ENCODE results near the gene MRPL20. TPM values are rescaled to one million over a fixed set of nuclear protein-coding genes. Genes with fewer than 3 reads are reported as not detected.
A peak's percentile ranks its signal among the peaks of the same experiment; 100 is the strongest.

MRPL20 gene
- total RNA-seq, 1 donor from 2014 or later = 102 TPM

GRCh38 chr1:1360506-1361169 is 46.5 kb downstream of the MRPL20 start:
- DNase-seq = no peak

- no peak for DNase-seq
These were observed 47.2 kb downstream of the MRPL20 start for GRCh38 chr1:1359664-1360468.

GRCh38 chr1:1359308-1359663 is 47.8 kb downstream of the MRPL20 start:
- no peak for DNase-seq

- no peak for DNase-seq
These were observed 48.4 kb downstream of the MRPL20 start, which contains the start of gene MXRA8 for GRCh38 chr1:1358433-1359271. Gene MXRA8, minus strand, starts transcription at chr1:1358555. Its CDS starts 51 bp downstream, at chr1:1358504.

- no peak for DNase-seq
These were observed 49.1 kb downstream of the MRPL20 start for GRCh38 chr1:1357871-1358432.

DNA sequence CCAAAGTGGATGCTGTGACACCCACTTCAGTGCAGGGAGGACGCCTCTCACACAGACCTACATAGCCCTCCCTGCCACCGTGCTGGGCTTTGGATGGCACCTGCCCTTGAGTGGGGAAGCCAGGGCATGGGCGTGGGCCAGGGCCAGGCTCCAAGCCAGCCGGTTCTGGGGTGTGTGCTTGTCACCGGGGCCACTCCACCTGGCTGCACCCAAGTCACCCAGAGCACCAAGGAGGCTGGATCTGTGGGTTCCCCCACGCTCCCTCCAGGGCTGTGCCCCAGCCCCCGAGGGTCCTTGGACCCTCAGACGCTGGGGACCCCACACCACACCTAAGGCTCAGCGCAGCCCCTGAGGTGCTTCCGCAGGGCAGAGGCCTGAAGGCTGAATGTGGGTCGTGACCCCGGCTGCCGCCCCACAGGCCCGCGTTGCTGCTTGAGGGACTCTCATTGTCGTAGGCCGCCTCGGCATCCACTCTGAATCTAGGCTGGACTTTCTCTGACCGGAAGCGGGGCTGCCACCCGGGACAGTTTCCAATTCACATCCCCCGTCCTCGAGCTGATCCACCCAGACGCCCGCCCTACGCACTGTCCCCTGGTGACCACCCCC is 50.2 kb downstream of the MRPL20 start:
- DNase-seq = no peak

DNA sequence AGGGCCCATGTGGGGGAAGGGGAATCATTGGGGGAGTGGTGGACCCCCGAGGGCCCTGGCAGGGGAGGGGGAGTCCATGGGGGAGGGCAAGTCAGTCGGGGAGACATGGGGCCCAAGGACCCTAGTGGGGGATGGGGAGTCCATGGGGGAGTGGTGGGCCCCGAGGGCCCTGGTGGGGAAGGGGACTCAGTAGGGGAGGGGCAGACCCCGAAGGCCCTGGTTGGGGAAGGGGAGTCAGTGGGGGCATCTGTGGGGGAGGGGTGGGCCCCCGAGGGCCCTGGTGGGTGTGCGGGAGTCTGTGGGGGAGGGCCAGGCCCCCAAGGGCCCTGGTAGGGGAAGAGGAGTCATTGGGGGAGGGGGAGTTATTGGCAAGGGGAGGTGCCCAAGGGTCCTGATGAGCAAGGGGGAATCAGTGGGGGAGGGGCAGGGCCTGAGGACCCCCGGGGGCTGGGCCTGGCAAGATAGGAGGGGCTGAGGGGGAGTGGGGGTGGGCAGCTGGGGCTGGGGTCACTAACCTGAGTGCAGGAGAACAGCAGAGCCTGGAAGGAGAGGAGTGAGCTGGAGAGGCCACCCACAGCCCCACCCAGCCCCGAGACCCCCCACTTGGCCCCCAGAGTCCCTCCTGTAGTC is 50.8 kb downstream of the MRPL20 start:
- no peak for DNase-seq

GRCh38 chr1:1355416-1355815 is 51.7 kb downstream of the MRPL20 start:
- peak; percentile 32 for DNase-seq

GRCh38 chr1:1354271-1355247 is 52.5 kb downstream of the MRPL20 start:
- DNase-seq = no peak

GRCh38 chr1:1353389-1354151 is 53.5 kb downstream of the MRPL20 start:
- DNase-seq = no peak

DNA sequence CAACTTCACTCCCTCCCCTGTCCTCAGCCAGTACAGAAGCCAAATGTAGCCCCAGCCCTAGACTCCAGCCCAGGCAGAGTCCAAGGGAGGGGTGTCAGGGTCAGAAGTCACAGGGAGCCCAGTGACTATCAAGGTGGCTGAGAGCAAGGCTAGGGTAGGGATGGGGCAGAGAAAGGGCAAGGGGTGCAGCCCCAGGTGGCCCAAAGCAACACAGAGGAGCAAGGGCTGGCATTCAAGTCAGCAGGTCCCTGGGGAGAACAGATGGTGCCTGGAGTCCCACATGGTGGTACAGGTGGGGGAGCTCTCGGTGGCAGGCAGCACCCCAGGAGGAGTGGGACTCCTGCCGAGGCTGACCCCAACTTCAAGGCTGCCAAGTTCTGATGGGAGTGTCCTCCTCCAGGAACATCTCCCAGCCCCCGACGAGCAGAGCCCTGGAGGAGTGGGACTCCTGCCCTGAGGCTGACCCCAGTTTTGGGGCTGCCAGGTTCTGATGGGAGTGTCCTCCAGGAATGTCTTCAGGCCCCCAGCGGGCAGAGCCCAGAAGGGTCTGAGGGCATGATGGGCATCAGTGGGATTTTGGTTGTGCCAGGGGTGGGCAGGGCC is 54.2 kb downstream of the MRPL20 start:
- no peak for DNase-seq

Other genes with a start within 250 kb of the MRPL20 start
- not detected in 2 replicates for gene TTLL10, start 233.4 kb downstream of the MRPL20 start, total RNA-seq
- 1.0 TPM in 1 of 2 replicates, not detected in the other for gene TNFRSF18, start 200.7 kb downstream of the MRPL20 start, total RNA-seq
- gene TNFRSF4, start 193.1 kb downstream of the MRPL20 start, total RNA-seq = 1.8 and 4.8 TPM in 2 replicates
- gene SDF4, start 175.3 kb downstream of the MRPL20 start, total RNA-seq = 122 and 160 TPM in 2 replicates
- 36.1 and 46.6 TPM in 2 replicates for gene B3GALT6, start 175.1 kb downstream of the MRPL20 start, total RNA-seq
- gene C1QTNF12, start 160.6 kb downstream of the MRPL20 start, total RNA-seq = 0.17 and 0.56 TPM in 2 replicates
- 57.3 and 62.1 TPM in 2 replicates for gene UBE2J2, start 133.4 kb downstream of the MRPL20 start, total RNA-seq
- gene SCNN1D, start 126.9 kb downstream of the MRPL20 start, total RNA-seq = 0.14 and 1.0 TPM in 2 replicates
- 16.8 and 30.6 TPM in 2 replicates for gene ACAP3, start 99.4 kb downstream of the MRPL20 start, total RNA-seq
- 11.1 and 13.7 TPM in 2 replicates for gene PUSL1, start 98.7 kb downstream of the MRPL20 start, total RNA-seq
- 52.8 and 77.5 TPM in 2 replicates for gene INTS11, start 82.6 kb downstream of the MRPL20 start, total RNA-seq
- gene CPTP, start 82.5 kb downstream of the MRPL20 start, total RNA-seq = 21.6 and 33.3 TPM in 2 replicates
- 0.28 and 0.85 TPM in 2 replicates for gene TAS1R3, start 76.0 kb downstream of the MRPL20 start, total RNA-seq
- gene DVL1, start 57.9 kb downstream of the MRPL20 start, total RNA-seq = 43.5 and 54.6 TPM in 2 replicates
- 0.56 and 1.7 TPM in 2 replicates for gene MXRA8, start 48.7 kb downstream of the MRPL20 start, total RNA-seq
- 80.2 and 106 TPM in 2 replicates for gene AURKAIP1, start 32.1 kb downstream of the MRPL20 start, total RNA-seq
- gene CCNL2, start 8.0 kb downstream of the MRPL20 start, total RNA-seq = 71.1 and 183 TPM in 2 replicates
- gene ANKRD65, start 14.0 kb upstream of the MRPL20 start, total RNA-seq = 0.28 and 0.51 TPM in 2 replicates
- 12.7 and 45.3 TPM in 2 replicates for gene VWA1, start 28.4 kb upstream of the MRPL20 start, total RNA-seq
- gene ATAD3C, start 42.4 kb upstream of the MRPL20 start, total RNA-seq = 0.17 and 1.5 TPM in 2 replicates
- gene ATAD3B, start 64.5 kb upstream of the MRPL20 start, total RNA-seq = 15.0 and 21.7 TPM in 2 replicates
- gene ATAD3A, start 104.9 kb upstream of the MRPL20 start, total RNA-seq = 29.3 and 59.4 TPM in 2 replicates
- 1.7 and 2.6 TPM in 2 replicates for gene TMEM240, start 133.3 kb upstream of the MRPL20 start, total RNA-seq
- gene SSU72, start 167.6 kb upstream of the MRPL20 start, total RNA-seq = 87.1 and 128 TPM in 2 replicates
- gene FNDC10, start 192.8 kb upstream of the MRPL20 start, total RNA-seq = 0.68 and 1.4 TPM in 2 replicates
- gene MIB2, start 208.2 kb upstream of the MRPL20 start, total RNA-seq = 49.2 and 71.0 TPM in 2 replicates
- 0.42 TPM in 1 of 2 replicates, not detected in the other for gene MMP23B, start 224.9 kb upstream of the MRPL20 start, total RNA-seq